Gastroesophageal sphincter (tissue), 4 donors: ENCODE measurements around the gene TMEM185B. TPM values are rescaled to one million over a fixed set of nuclear protein-coding genes. Genes with fewer than 3 reads are reported as not detected.
A peak's percentile ranks its signal among the peaks of the same experiment; 100 is the strongest.

Source experiments
- ATAC-seq: fragments of 150-250 bp; one replicate; pipeline ENCODE4 v1.9.1; 2016; ENCODE audit warnings: mild to moderate bottlenecking, moderate library complexity
- H3K27ac ChIP-seq, 4 donors: fragments of 200-600 bp; sonication (generic) in 3 of 4; 1 replicate in 3 of 4; 2 replicates in 1 of 4; pipeline ENCODE4 v1.5.1; 2016 to 2019
- H3K27me3 ChIP-seq: fragments of 200-600 bp; sonication (generic); one replicate; pipeline ENCODE4 v1.5.1; 2019
- H3K36me3 ChIP-seq, 2 donors: fragments of 200-600 bp; sonication (generic); one replicate each; pipeline ENCODE4 v1.5.1; 2019; ENCODE audit warnings: control low read depth in 1 of 2
- H3K4me1 ChIP-seq, 3 donors: fragments of 200-600 bp; sonication (generic); 1 replicate in 2 of 3; 2 replicates in 1 of 3; pipeline ENCODE4 v1.5.1; 2016 to 2019; ENCODE audit warnings: control low read depth in 2 of 3
- H3K4me3 ChIP-seq, 2 donors: fragments of 200-600 bp; sonication (generic); one replicate each; pipeline ENCODE4 v1.5.1; 2019; ENCODE audit warnings: mild to moderate bottlenecking in 1 of 2, moderate library complexity in 1 of 2
- H3K9me3 ChIP-seq, 3 donors: fragments of 200-600 bp; sonication (generic); one replicate each; pipeline ENCODE4 v1.5.1; 2017 to 2019; ENCODE audit warnings: control low read depth in 2 of 3
- CTCF ChIP-seq, 4 experiments: fragments of 200-600 bp in 2 of 4; fragments of 450-650 bp in 2 of 4; sonication (generic) in 1 of 4; IDR thresholded peaks; one replicate each; pipeline ENCODE4 v1.5.1; 2017 to 2019; ENCODE audit warnings: antibody characterized with exemption in 4 of 4, mild to moderate bottlenecking in 2 of 4, moderate library complexity in 2 of 4
- EP300 ChIP-seq: sonication (generic); formaldehyde crosslinking; IDR thresholded peaks from one replicate; pipeline ENCODE4 v1.6.1; 2017; ENCODE audit warnings: antibody characterized with exemption, mild to moderate bottlenecking
- POLR2A ChIP-seq, 2 donors: fragments of 450-650 bp; IDR thresholded peaks; one replicate each; pipeline ENCODE4 v1.6.1; 2017; ENCODE audit warnings: antibody characterized with exemption in 2 of 2, mild to moderate bottlenecking in 2 of 2, moderate library complexity in 1 of 2
- POLR2AphosphoS5 ChIP-seq: sonication (generic); formaldehyde crosslinking; IDR thresholded peaks from one replicate; pipeline ENCODE4 v1.6.1; 2017; ENCODE audit warnings: antibody characterized with exemption
- WGBS, 2 donors: methylation state at CpG; one replicate each; pipeline ENCODE4 v1.1.5; 2018; ENCODE audit warnings: low coverage in 1 of 2; 5-methylcytosine and 5-hydroxymethylcytosine counted together
- total RNA-seq, 4 donors: library from RNA; depleted of rRNA; stranded (reverse); fragments of >200 nt; gene quantifications; one replicate each; pipeline ENCODE4 v1.1.0, GENCODE V29; 2016

Gene TMEM185B
- total RNA-seq = 10 to 100 TPM; 22.8 to 28.9 (median 25.3) TPM

- Histone ChIP-seq H3K36me3 (peaks cover 0 to 22% of the 10 kb centered on the region in 2 donors), H3K4me1 (peaks cover 0 to 55% (median 10%) of the 10 kb centered on the region in 3 donors), H3K27me3 (no peaks in the 10 kb centered on the region), H3K4me3 (peak within 1 kb of the TSS; percentile 54 to 70), H3K27ac (peak within 1 kb of the TSS; percentile 75 to 97 (median 92)), H3K9me3 (peaks cover 0 to 6% (median 0%) of the 10 kb centered on the region in 3 donors)
- TF ChIP-seq POLR2AphosphoS5 = peak; percentile 73
- TF ChIP-seq EP300 = no peak
- peak; percentile 73 to 79 for TF ChIP-seq POLR2A (IDR thresholded peaks at IDR 0.05)
- TF ChIP-seq CTCF (IDR thresholded peaks at IDR 0.05) = peak in 3 of 4 experiments; percentile 26 to 55 (median 33)
- ATAC-seq = peak; percentile 98
- WGBS, 2 donors = 0% methylated on average over 5 of the region's 108 CpGs; no CpG with 5 or more reads in 1 of the 2 donors
Measured at GRCh38 chr2:120223034-120223912, at the start of gene TMEM185B. Gene TMEM185B (minus strand): TSS chr2:120223400. CDS start chr2:120222976, 424 bp downstream.

GRCh38 chr2:120271711-120272379 lies 48.6 kb upstream of the TMEM185B start:
- H3K36me3 ChIP-seq = no peaks in the 10 kb centered on the region
- no peaks in the 10 kb centered on the region for H3K9me3 ChIP-seq
- H3K27ac ChIP-seq = no peak overlapping the region
- no peaks in the 10 kb centered on the region for H3K27me3 ChIP-seq
- TF ChIP-seq CTCF (IDR thresholded peaks at IDR 0.05) (no peak), POLR2AphosphoS5 (no peak), EP300 (no peak), POLR2A (IDR thresholded peaks at IDR 0.05) (no peak)
- H3K4me3 ChIP-seq = no peak overlapping the region
- H3K4me1 ChIP-seq = no peaks in the 10 kb centered on the region
- WGBS, 2 donors = no CpG with 5 or more reads among the region's 1 CpG
- no peak for ATAC-seq

- H3K9me3 ChIP-seq = no peaks in the 10 kb centered on the region
- H3K27me3 ChIP-seq = no peaks in the 10 kb centered on the region
- peaks cover 0 to 2% (median 0%) of the 10 kb centered on the region in 3 donors for H3K4me1 ChIP-seq
- H3K4me3 ChIP-seq = no peak overlapping the region
- ATAC-seq = no peak
- TF ChIP-seq POLR2AphosphoS5 (no peak), CTCF (IDR thresholded peaks at IDR 0.05) (no peak), POLR2A (IDR thresholded peaks at IDR 0.05) (no peak), EP300 (no peak)
- no peaks in the 10 kb centered on the region for H3K36me3 ChIP-seq
- H3K27ac ChIP-seq = no peak overlapping the region
- 55 to 69% methylated on average over 1 of the region's 1 CpG for WGBS, 2 donors
Measured at GRCh38 chr2:120269816-120270215, 46.6 kb upstream of the TMEM185B start.

GRCh38 chr2:120269076-120269744 lies 46.0 kb upstream of the TMEM185B start:
- 87 to 92% methylated on average over 7 to 10 of the region's 11 CpGs for WGBS, 2 donors
- H3K27me3 ChIP-seq = no peaks in the 10 kb centered on the region
- no peak overlapping the region for H3K27ac ChIP-seq
- no peaks in the 10 kb centered on the region for H3K9me3 ChIP-seq
- H3K4me1 ChIP-seq = peaks cover 0 to 8% (median 0%) of the 10 kb centered on the region in 3 donors
- H3K4me3 ChIP-seq = no peak overlapping the region
- TF ChIP-seq EP300 (no peak), CTCF (IDR thresholded peaks at IDR 0.05) (no peak), POLR2AphosphoS5 (no peak), POLR2A (IDR thresholded peaks at IDR 0.05) (no peak)
- ATAC-seq = no peak
- no peaks in the 10 kb centered on the region for H3K36me3 ChIP-seq
